ENCODE data around the gene TOPAZ1.
"Not testable (repeated sequence)": the region's sequence is repeated elsewhere in the genome, so short reads cannot be mapped to it uniquely, and the experiment has no call there.

Gene TOPAZ1

GRCh38 chr3:44337248-44337785, 95.6 kb downstream of the TOPAZ1 start:
- no peak for DNase-seq

- DNase-seq, result peak; percentile 96 to 99
Observed at GRCh38 chr3:44338010-44338827, 96.5 kb downstream of the TOPAZ1 start, which contains the start of gene TCAIM. TCAIM (plus strand) TSS chr3:44338766; CDS start chr3:44354783, 16,017 bp downstream.

- no peak for DNase-seq
Observed at GRCh38 chr3:44338828-44339127, 97.1 kb downstream of the TOPAZ1 start.

- no peak for DNase-seq
Observed at GRCh38 chr3:44339181-44340057, 97.7 kb downstream of the TOPAZ1 start.

GRCh38 chr3:44340058-44340395, 98.3 kb downstream of the TOPAZ1 start:
- no peak for DNase-seq

- no peak for DNase-seq
Observed at GRCh38 chr3:44342176-44342790, 100.6 kb downstream of the TOPAZ1 start.

- DNase-seq, result no peak
Observed at GRCh38 chr3:44343421-44343820, 101.7 kb downstream of the TOPAZ1 start.

GRCh38 chr3:44346590-44346989, 104.9 kb downstream of the TOPAZ1 start:
- DNase-seq, result not testable (repeated sequence)

GRCh38 chr3:44348993-44349392, 107.3 kb downstream of the TOPAZ1 start:
- DNase-seq, result no peak

- no peak for DNase-seq
Observed at GRCh38 chr3:44353355-44353924, 111.8 kb downstream of the TOPAZ1 start.

- DNase-seq, result peak in 1 of 2 donors; percentile 46
Observed at GRCh38 chr3:44355362-44356033, 113.8 kb downstream of the TOPAZ1 start.

GRCh38 chr3:44359146-44359751, 117.6 kb downstream of the TOPAZ1 start:
- DNase-seq, result no peak

GRCh38 chr3:44363591-44363990, 121.9 kb downstream of the TOPAZ1 start:
- DNase-seq, result no peak

- no peak for DNase-seq
Observed at GRCh38 chr3:44365952-44366351, 124.3 kb downstream of the TOPAZ1 start.

GRCh38 chr3:44375450-44375849, 133.8 kb downstream of the TOPAZ1 start:
- DNase-seq, result no peak

All from bone marrow (tissue), 2 donors.